Ishikawa (cell line): ENCODE data around the gene SST.

Experiments used
- CEBPB ChIP-seq: IDR thresholded peaks from 2 replicates; pipeline ENCODE4 v1.6.1; 2012
- CREB1 ChIP-seq: IDR thresholded peaks from 2 replicates; pipeline ENCODE4 v1.6.1; 2012; ENCODE audit warnings: low read depth
- EGR1 ChIP-seq: IDR thresholded peaks from 2 replicates; pipeline ENCODE4 v1.6.1; 2012
- EP300 ChIP-seq: IDR thresholded peaks from 2 replicates; pipeline ENCODE4 v1.6.1; 2012; ENCODE audit warnings: borderline replicate concordance
- FOXM1 ChIP-seq: IDR thresholded peaks from 2 replicates; pipeline ENCODE4 v1.6.1; 2012; ENCODE audit warnings: low read depth, borderline replicate concordance
- MAX ChIP-seq: IDR thresholded peaks from 2 replicates; pipeline ENCODE4 v1.6.1; 2012
- RAD21 ChIP-seq: IDR thresholded peaks from 2 replicates; pipeline ENCODE4 v1.6.1; 2012; ENCODE audit warnings: low read depth
- REST ChIP-seq: IDR thresholded peaks from 2 replicates; pipeline ENCODE4 v1.6.1; 2012; ENCODE audit warnings: low read depth, mild to moderate bottlenecking
- TAF1 ChIP-seq: IDR thresholded peaks from 2 replicates; pipeline ENCODE4 v1.6.1; 2012; ENCODE audit warnings: low read depth, mild to moderate bottlenecking
- TCF12 ChIP-seq: IDR thresholded peaks from 2 replicates; pipeline ENCODE4 v1.6.1; 2012; ENCODE audit warnings: low read depth
- TEAD4 ChIP-seq: IDR thresholded peaks from 2 replicates; pipeline ENCODE4 v1.6.1; 2012
- USF1 ChIP-seq: IDR thresholded peaks from 2 replicates; pipeline ENCODE4 v1.6.1; 2012
- YY1 ChIP-seq: IDR thresholded peaks from 2 replicates; pipeline ENCODE4 v1.6.1; 2012; ENCODE audit warnings: low read depth
- ZBTB7A ChIP-seq: IDR thresholded peaks from 2 replicates; pipeline ENCODE4 v1.6.1; 2012; ENCODE audit warnings: low read depth

SST gene

GRCh38 chr3:187669675-187670504, at the start of gene SST:
SST (minus strand) TSS chr3:187670394; CDS start chr3:187670291, 103 bp downstream.
- peak; percentile 81 for TF ChIP-seq YY1
- TF ChIP-seq CEBPB: no peak
- TF ChIP-seq TCF12: no peak
- 0 out of 2 replicates have a peak, but pooled peaks have one; percentile 28 for TF ChIP-seq TEAD4
- TF ChIP-seq REST: peak; percentile 99
- TF ChIP-seq EP300: no peak
- TF ChIP-seq USF1: no peak
- TF ChIP-seq FOXM1: no peak
- TF ChIP-seq CREB1: no peak
- TF ChIP-seq MAX: peak; percentile 40; the same call in 1 of the 2 replicates

- TF ChIP-seq MAX: peak; percentile 59
- TF ChIP-seq TEAD4: no peak
- no peak for TF ChIP-seq RAD21
Measured at GRCh38 chr3:187719628-187720336, 49.6 kb upstream of the SST start.

- no peak for TF ChIP-seq REST
Measured at GRCh38 chr3:187718802-187719201, 48.6 kb upstream of the SST start.

GRCh38 chr3:187717572-187717971, 47.4 kb upstream of the SST start:
- TF ChIP-seq EGR1: no peak
- TF ChIP-seq RAD21: no peak
- TF ChIP-seq TEAD4: no peak
- no peak for TF ChIP-seq MAX
- TF ChIP-seq USF1: no peak
- TF ChIP-seq FOXM1: no peak
- TF ChIP-seq TCF12: no peak
- no peak for TF ChIP-seq CREB1
- no peak for TF ChIP-seq YY1
- TF ChIP-seq TAF1: no peak

- TF ChIP-seq TEAD4 (no peak), REST (no peak), ZBTB7A (no peak), USF1 (no peak), RAD21 (peak; percentile 98), MAX (no peak), TAF1 (no peak), CREB1 (no peak)
Measured at GRCh38 chr3:187714404-187714979, 44.3 kb upstream of the SST start.
